HG02678 (cell line): Measurements from ENCODE around the gene IFNL3.
"Not testable (repeated sequence)": the region's sequence is repeated elsewhere in the genome, so short reads cannot be mapped to it uniquely, and the experiment has no call there.

ENCODE experiments used
- ATAC-seq: cut with Tn5 transposase; IDR thresholded peaks from one replicate; pipeline ENCODE4 v1.9.1; 2021; ENCODE audit warnings: mild to moderate bottlenecking, moderate library complexity; ENCODE audit not compliant: unreplicated experiment

Gene IFNL3

GRCh38 chr19:39244410-39245100, at the start of gene IFNL3:
Gene IFNL3, minus strand, starts transcription at chr19:39245006. Its CDS starts 39 bp downstream, at chr19:39244967.
- ATAC-seq, result not testable (repeated sequence)

GRCh38 chr19:39293394-39293793, 48.6 kb upstream of the IFNL3 start:
- ATAC-seq, result no peak

- no peak for ATAC-seq
Measured at GRCh38 chr19:39284032-39284431, 39.2 kb upstream of the IFNL3 start.

- ATAC-seq, result no peak
Measured at GRCh38 chr19:39282021-39282420, 37.2 kb upstream of the IFNL3 start.

- no peak for ATAC-seq
Measured at GRCh38 chr19:39277598-39277997, 32.8 kb upstream of the IFNL3 start.

GRCh38 chr19:39276740-39277139, 31.9 kb upstream of the IFNL3 start:
- ATAC-seq, result no peak

- ATAC-seq, result no peak
Measured at GRCh38 chr19:39275578-39275977, 30.8 kb upstream of the IFNL3 start.

GRCh38 chr19:39273859-39274258, 29.1 kb upstream of the IFNL3 start:
- ATAC-seq, result not testable (repeated sequence)

- ATAC-seq, result no peak
Measured at GRCh38 chr19:39270036-39270871, 25.4 kb upstream of the IFNL3 start.

GRCh38 chr19:39269369-39269768, 24.6 kb upstream of the IFNL3 start:
- not testable (repeated sequence) for ATAC-seq

- not testable (repeated sequence) for ATAC-seq
Measured at GRCh38 chr19:39268531-39269223, 23.9 kb upstream of the IFNL3 start.

- ATAC-seq, result not testable (repeated sequence)
Measured at GRCh38 chr19:39268085-39268484, 23.3 kb upstream of the IFNL3 start, which contains the start of gene IFNL2. Gene IFNL2, plus strand, starts transcription at chr19:39268396. Its CDS starts 173 bp downstream, at chr19:39268569.

- ATAC-seq, result no peak
Measured at GRCh38 chr19:39265321-39265916, 20.6 kb upstream of the IFNL3 start.

GRCh38 chr19:39264306-39265290, 19.8 kb upstream of the IFNL3 start:
- no peak for ATAC-seq

- no peak for ATAC-seq
Measured at GRCh38 chr19:39263912-39264305, 19.1 kb upstream of the IFNL3 start.

GRCh38 chr19:39262496-39262895, 17.7 kb upstream of the IFNL3 start:
- no peak for ATAC-seq

- no peak for ATAC-seq
Measured at GRCh38 chr19:39261704-39262103, 16.9 kb upstream of the IFNL3 start.

- ATAC-seq, result no peak
Measured at GRCh38 chr19:39257227-39257626, 12.4 kb upstream of the IFNL3 start.

GRCh38 chr19:39254531-39255345, 9.9 kb upstream of the IFNL3 start:
- no peak for ATAC-seq
